D341Med (cell line): ENCODE measurements around the gene UBALD1.
A peak's percentile ranks its signal among the peaks of the same experiment; 100 is the strongest.

Experiments used
- DNase-seq: peaks from one replicate; pipeline ENCODE4 v3.0.0; 2012; ENCODE audit warnings: low spot score

UBALD1 gene

GRCh38 chr16:4646773-4647643 is 32.3 kb upstream of the UBALD1 start:
- no peak for DNase-seq

- DNase-seq: no peak
Measured at GRCh38 chr16:4641895-4642294, 27.2 kb upstream of the UBALD1 start.

- no peak for DNase-seq
Measured at GRCh38 chr16:4641306-4641687, 26.6 kb upstream of the UBALD1 start.

GRCh38 chr16:4640572-4641305 is 26.1 kb upstream of the UBALD1 start:
- DNase-seq: no peak

- no peak for DNase-seq
Measured at GRCh38 chr16:4639899-4640509, 25.3 kb upstream of the UBALD1 start.

GRCh38 chr16:4637501-4638166 is 22.9 kb upstream of the UBALD1 start:
- no peak for DNase-seq

- DNase-seq: no peak
Measured at GRCh38 chr16:4636196-4636595, 21.5 kb upstream of the UBALD1 start.

- DNase-seq: no peak
Measured at GRCh38 chr16:4634768-4635167, 20.1 kb upstream of the UBALD1 start.

- DNase-seq: no peak
Measured at GRCh38 chr16:4633910-4634635, 19.4 kb upstream of the UBALD1 start.

- DNase-seq: no peak
Measured at GRCh38 chr16:4631444-4631843, 16.8 kb upstream of the UBALD1 start.

- no peak for DNase-seq
Measured at GRCh38 chr16:4628283-4628682, 13.6 kb upstream of the UBALD1 start.

GRCh38 chr16:4626396-4626795 is 11.7 kb upstream of the UBALD1 start:
- DNase-seq: no peak

GRCh38 chr16:4625560-4626159 is 11.0 kb upstream of the UBALD1 start:
- DNase-seq: no peak

- DNase-seq: peak; percentile 73
Measured at GRCh38 chr16:4624827-4625559, 10.3 kb upstream of the UBALD1 start.

GRCh38 chr16:4624015-4624826 is 9.5 kb upstream of the UBALD1 start, which contains the start of gene MGRN1:
Gene MGRN1, plus strand, starts transcription at chr16:4624826. Its CDS starts 135 bp downstream, at chr16:4624961.
- DNase-seq: peak; percentile 95

- DNase-seq: no peak
Measured at GRCh38 chr16:4623593-4623992, 8.9 kb upstream of the UBALD1 start.

- no peak for DNase-seq
Measured at GRCh38 chr16:4618645-4619418, 4.1 kb upstream of the UBALD1 start.

GRCh38 chr16:4617880-4618279 is 3.2 kb upstream of the UBALD1 start:
- no peak for DNase-seq
